ENCODE results near the gene NPPC. TPM values are rescaled to one million over a fixed set of nuclear protein-coding genes. Genes with fewer than 3 reads are reported as not detected.
A peak's percentile ranks its signal among the peaks of the same experiment; 100 is the strongest.

Gene NPPC
- not detected in 2 replicates for total RNA-seq (2014; rRNA removed)
- not detected for Bru-seq, nascent RNA
- percentile 19 among the genes with signal in this experiment for BruChase-seq, experiment 1, labeled RNA remaining after a 6-hour chase
- BruChase-seq, experiment 2, labeled RNA remaining after a 2-hour chase: not detected
- long read RNA-seq: 0 reads

GRCh38 chr2:231926180-231926741 is at the start of gene NPPC:
TSS of gene NPPC (minus strand) at chr2:231926396. CDS start at chr2:231926249, 147 bp downstream.
- Histone ChIP-seq H3K9ac (ENCODE audit: low read length) (no peak within 1 kb of the TSS), H3K4me2 (ENCODE audit: low read length) (peak within 1 kb of the TSS; percentile 86), H3K79me2 (ENCODE audit: low read length) (no peaks in the 10 kb centered on the region), H3K9me2 (replicated peaks; ENCODE audit: low read length) (no peaks in the 10 kb centered on the region), H3F3A (ENCODE audit: low read length, unreplicated experiment) (no peaks in the 10 kb centered on the region), H3K27ac (ENCODE audit: low read length) (no peak within 1 kb of the TSS), H3K27me3 (ENCODE audit: low read length) (peaks cover 25% of the 10 kb centered on the region), H3K36me3 (ENCODE audit: low read depth, low read length) (no peaks in the 10 kb centered on the region), H3K9me3 (ENCODE audit: low read length) (no peaks in the 10 kb centered on the region), H4K20me1 (ENCODE audit: low read length) (no peaks in the 10 kb centered on the region), H3K4me3 (ENCODE audit: low read length) (peak within 1 kb of the TSS; percentile 63), H3K4me1 (ENCODE audit: insufficient read depth, low read length) (0 out of 2 replicates have a peak, but pooled peaks cover 8% of the 10 kb centered on the region), H2AFZ (ENCODE audit: low read length) (peak within 1 kb of the TSS; percentile 67)
- TF ChIP-seq EZH2phosphoT487 (IDR thresholded peaks at IDR 0.05; ENCODE audit: borderline replicate concordance, low read length) (no peak), CTCF (conservative IDR thresholded peaks at IDR 0.05; ENCODE audit: low read depth, low read length) (peak; percentile 30), EZH2 (IDR thresholded peaks at IDR 0.05; ENCODE audit: low read length, unreplicated experiment) (no peak)
- intact Hi-C loops (cut with micrococcal nuclease): no loop called here
- ChIA-PET POLR2A (ENCODE audit: unreplicated experiment) (no interaction called here), CTCF (no interaction called here)
- BruUV-seq (replicated peaks): no TSS peak
- DNase-seq (peak; percentile 19), ATAC-seq (peak; percentile 52)

- Histone ChIP-seq H3K4me1 (ENCODE audit: insufficient read depth, low read length) (peaks cover 4% of the 10 kb centered on the region), H3K9me3 (ENCODE audit: low read length) (no peaks in the 10 kb centered on the region), H3K36me3 (ENCODE audit: low read depth, low read length) (no peaks in the 10 kb centered on the region), H3F3A (ENCODE audit: low read length, unreplicated experiment) (no peaks in the 10 kb centered on the region), H3K79me2 (ENCODE audit: low read length) (peaks cover 10% of the 10 kb centered on the region), H3K4me2 (ENCODE audit: low read length) (no peak overlapping the region), H3K27me3 (ENCODE audit: low read length) (no peaks in the 10 kb centered on the region), H3K9ac (ENCODE audit: low read length) (no peak overlapping the region), H4K20me1 (ENCODE audit: low read length) (no peaks in the 10 kb centered on the region), H2AFZ (ENCODE audit: low read length) (no peak overlapping the region), H3K27ac (ENCODE audit: low read length) (no peak overlapping the region), H3K9me2 (replicated peaks; ENCODE audit: low read length) (no peaks in the 10 kb centered on the region), H3K4me3 (ENCODE audit: low read length) (no peak overlapping the region)
- no peak for TF ChIP-seq EZH2phosphoT487 (IDR thresholded peaks at IDR 0.05; ENCODE audit: borderline replicate concordance, low read length)
- TF ChIP-seq EZH2 (IDR thresholded peaks at IDR 0.05; ENCODE audit: low read length, unreplicated experiment): no peak
- no peak for TF ChIP-seq CTCF (conservative IDR thresholded peaks at IDR 0.05; ENCODE audit: low read depth, low read length)
- no TSS peak for BruUV-seq (replicated peaks)
- DNase-seq (no peak), ATAC-seq (no peak)
- intact Hi-C loops (cut with micrococcal nuclease): no loop called here
- ChIA-PET POLR2A (ENCODE audit: unreplicated experiment) (no interaction called here), CTCF (no interaction called here)
Measured at GRCh38 chr2:231975001-231975400, 48.8 kb upstream of the NPPC start.

GRCh38 chr2:231970461-231970860 is 44.3 kb upstream of the NPPC start:
- ATAC-seq (peak; percentile 99), DNase-seq (peak; percentile 63)
- Histone ChIP-seq H3K9me3 (ENCODE audit: low read length) (no peaks in the 10 kb centered on the region), H4K20me1 (ENCODE audit: low read length) (peaks cover 6% of the 10 kb centered on the region; the same call in 1 of the 2 replicates), H3K36me3 (ENCODE audit: low read depth, low read length) (no peaks in the 10 kb centered on the region), H3K4me1 (ENCODE audit: insufficient read depth, low read length) (peaks cover 4% of the 10 kb centered on the region), H2AFZ (ENCODE audit: low read length) (no peak overlapping the region), H3K79me2 (ENCODE audit: low read length) (peaks cover 53% of the 10 kb centered on the region), H3K4me2 (ENCODE audit: low read length) (no peak overlapping the region), H3K4me3 (ENCODE audit: low read length) (no peak overlapping the region), H3K27ac (ENCODE audit: low read length) (no peak overlapping the region), H3K9me2 (replicated peaks; ENCODE audit: low read length) (no peaks in the 10 kb centered on the region), H3F3A (ENCODE audit: low read length, unreplicated experiment) (no peaks in the 10 kb centered on the region), H3K27me3 (ENCODE audit: low read length) (no peaks in the 10 kb centered on the region), H3K9ac (ENCODE audit: low read length) (no peak overlapping the region)
- intact Hi-C loops (cut with micrococcal nuclease): no loop called here
- ChIA-PET POLR2A (ENCODE audit: unreplicated experiment) (no interaction called here), CTCF (no interaction called here)
- BruUV-seq (replicated peaks): no TSS peak
- TF ChIP-seq EZH2phosphoT487 (IDR thresholded peaks at IDR 0.05; ENCODE audit: borderline replicate concordance, low read length) (no peak), EZH2 (IDR thresholded peaks at IDR 0.05; ENCODE audit: low read length, unreplicated experiment) (no peak), CTCF (conservative IDR thresholded peaks at IDR 0.05; ENCODE audit: low read depth, low read length) (no peak)
